Peyer's patch (tissue), 4 donors: ENCODE results near the gene FAM131C.

Experiments
- CTCF ChIP-seq, 6 experiments: fragments of 450-650 bp in 4 of 6; fragments of 200-600 bp in 2 of 6; sonication (generic) in 1 of 6; IDR thresholded peaks; one replicate each; pipeline ENCODE4 v1.5.1; 2017 to 2019; ENCODE audit warnings: antibody characterized with exemption in 6 of 6, mild to moderate bottlenecking in 3 of 6, moderate library complexity in 1 of 6
- POLR2A ChIP-seq, 2 donors: fragments of 450-650 bp; IDR thresholded peaks; one replicate each; pipeline ENCODE4 v1.5.1; 2017; ENCODE audit warnings: antibody characterized with exemption in 2 of 2, mild to moderate bottlenecking in 2 of 2, moderate library complexity in 2 of 2

DNA sequence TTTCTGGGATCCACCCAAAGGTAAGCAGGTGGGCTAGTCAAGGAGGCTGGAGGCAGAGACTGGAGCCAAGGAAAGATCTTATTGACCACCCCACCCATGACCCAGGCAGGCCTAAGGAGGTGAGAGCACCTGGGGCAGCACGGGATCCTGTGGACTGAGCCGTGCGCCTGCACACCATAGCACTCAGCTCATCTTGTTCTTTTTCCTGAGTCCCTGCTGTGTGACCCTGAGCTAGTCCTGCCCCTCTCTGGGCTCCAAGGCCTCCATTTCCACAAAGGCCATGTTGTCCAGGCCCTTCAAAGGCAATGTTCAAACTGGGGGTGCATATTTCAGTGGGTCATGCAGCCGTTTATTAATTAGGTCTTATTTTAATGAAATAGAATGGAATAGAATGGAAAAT, 7.2 kb downstream of the FAM131C start:
- no peak for TF ChIP-seq CTCF (IDR thresholded peaks at IDR 0.05)
- no peak for TF ChIP-seq POLR2A (IDR thresholded peaks at IDR 0.05)
